Right renal pelvis (tissue), 4 donors: ENCODE data around the gene S100A11. TPM values are rescaled to one million over a fixed set of nuclear protein-coding genes. Genes with fewer than 3 reads are reported as not detected.

ENCODE experiments used
- DNase-seq, 4 donors: peaks; one replicate each; pipeline ENCODE4 v3.0.0-alpha.2; 2013; ENCODE audit warnings: low read depth in 4 of 4, low spot score in 3 of 4, missing footprints in 1 of 4
- polyA plus RNA-seq, 4 donors: library from polyadenylated mRNA; unstranded; fragments of 120-200 nt; gene quantifications; one replicate each; pipeline ENCODE4 v1.2.1, GENCODE V29; 2013; ENCODE audit not compliant: insufficient read length in 4 of 4

S100A11 gene
- polyA plus RNA-seq, 4 donors, result 279 to 362 (median 285) TPM

GRCh38 chr1:151986501-151987190 is 50.2 kb downstream of the S100A11 start:
- no peak for DNase-seq

- no peak for DNase-seq
Observed at GRCh38 chr1:151985768-151986167, 51.0 kb downstream of the S100A11 start.

- no peak for DNase-seq
Observed at GRCh38 chr1:151985270-151985669, 51.5 kb downstream of the S100A11 start.

GRCh38 chr1:151984313-151984956 is 52.4 kb downstream of the S100A11 start:
- no peak for DNase-seq

Other genes with a start within 250 kb of the S100A11 start
- 1 to 10 TPM; 8.4 to 9.2 (median 8.8) TPM for gene TDRKH, start 246.5 kb downstream of the S100A11 start, polyA plus RNA-seq
- gene LINGO4, start 231.6 kb downstream of the S100A11 start, polyA plus RNA-seq, result under 1 TPM in 1 of 4 donors, not detected in 3; 0.03 TPM
- gene RORC, start 205.2 kb downstream of the S100A11 start, polyA plus RNA-seq, result 1 to 10 TPM; 1.0 to 1.2 (median 1.1) TPM
- under 1 TPM; 0.18 to 0.64 (median 0.23) TPM for gene C2CD4D, start 197.2 kb downstream of the S100A11 start, polyA plus RNA-seq
- gene THEM5, start 183.3 kb downstream of the S100A11 start, polyA plus RNA-seq, result 1 to 10 TPM in 1 of 4 donors, under 1 TPM in 3; 0.60 to 1.3 (median 0.68) TPM
- 10 to 100 TPM; 20.8 to 31.0 (median 23.9) TPM for gene THEM4, start 127.5 kb downstream of the S100A11 start, polyA plus RNA-seq
- gene S100A10, start 43.1 kb downstream of the S100A11 start, polyA plus RNA-seq, result 100 to 1,000 TPM; 244 to 258 (median 251) TPM
- not detected for gene TCHHL1, start 52.1 kb upstream of the S100A11 start, polyA plus RNA-seq
- under 1 TPM in 3 of 4 donors, not detected in 1; 0.03 to 0.06 (median 0.05) TPM for gene TCHH, start 78.4 kb upstream of the S100A11 start, polyA plus RNA-seq
- gene RPTN, start 122.2 kb upstream of the S100A11 start, polyA plus RNA-seq, result not detected
- 1 to 10 TPM in 1 of 4 donors, under 1 TPM in 3; 0.19 to 1.0 (median 0.55) TPM for gene HRNR, start 187.2 kb upstream of the S100A11 start, polyA plus RNA-seq